Suppressor macrophage treated with lipopolysaccharide for 4 hours (primary cell): ENCODE measurements around the gene UNC45B.
"Not testable (repeated sequence)": the region's sequence is repeated elsewhere in the genome, so short reads cannot be mapped to it uniquely, and the experiment has no call there.

Experiments
- DNase-seq: peaks from one replicate; pipeline ENCODE4 v3.0.0-alpha.2; 2020

The UNC45B gene, protein sequence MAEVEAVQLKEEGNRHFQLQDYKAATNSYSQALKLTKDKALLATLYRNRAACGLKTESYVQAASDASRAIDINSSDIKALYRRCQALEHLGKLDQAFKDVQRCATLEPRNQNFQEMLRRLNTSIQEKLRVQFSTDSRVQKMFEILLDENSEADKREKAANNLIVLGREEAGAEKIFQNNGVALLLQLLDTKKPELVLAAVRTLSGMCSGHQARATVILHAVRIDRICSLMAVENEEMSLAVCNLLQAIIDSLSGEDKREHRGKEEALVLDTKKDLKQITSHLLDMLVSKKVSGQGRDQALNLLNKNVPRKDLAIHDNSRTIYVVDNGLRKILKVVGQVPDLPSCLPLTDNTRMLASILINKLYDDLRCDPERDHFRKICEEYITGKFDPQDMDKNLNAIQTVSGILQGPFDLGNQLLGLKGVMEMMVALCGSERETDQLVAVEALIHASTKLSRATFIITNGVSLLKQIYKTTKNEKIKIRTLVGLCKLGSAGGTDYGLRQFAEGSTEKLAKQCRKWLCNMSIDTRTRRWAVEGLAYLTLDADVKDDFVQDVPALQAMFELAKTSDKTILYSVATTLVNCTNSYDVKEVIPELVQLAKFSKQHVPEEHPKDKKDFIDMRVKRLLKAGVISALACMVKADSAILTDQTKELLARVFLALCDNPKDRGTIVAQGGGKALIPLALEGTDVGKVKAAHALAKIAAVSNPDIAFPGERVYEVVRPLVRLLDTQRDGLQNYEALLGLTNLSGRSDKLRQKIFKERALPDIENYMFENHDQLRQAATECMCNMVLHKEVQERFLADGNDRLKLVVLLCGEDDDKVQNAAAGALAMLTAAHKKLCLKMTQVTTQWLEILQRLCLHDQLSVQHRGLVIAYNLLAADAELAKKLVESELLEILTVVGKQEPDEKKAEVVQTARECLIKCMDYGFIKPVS

DNA sequence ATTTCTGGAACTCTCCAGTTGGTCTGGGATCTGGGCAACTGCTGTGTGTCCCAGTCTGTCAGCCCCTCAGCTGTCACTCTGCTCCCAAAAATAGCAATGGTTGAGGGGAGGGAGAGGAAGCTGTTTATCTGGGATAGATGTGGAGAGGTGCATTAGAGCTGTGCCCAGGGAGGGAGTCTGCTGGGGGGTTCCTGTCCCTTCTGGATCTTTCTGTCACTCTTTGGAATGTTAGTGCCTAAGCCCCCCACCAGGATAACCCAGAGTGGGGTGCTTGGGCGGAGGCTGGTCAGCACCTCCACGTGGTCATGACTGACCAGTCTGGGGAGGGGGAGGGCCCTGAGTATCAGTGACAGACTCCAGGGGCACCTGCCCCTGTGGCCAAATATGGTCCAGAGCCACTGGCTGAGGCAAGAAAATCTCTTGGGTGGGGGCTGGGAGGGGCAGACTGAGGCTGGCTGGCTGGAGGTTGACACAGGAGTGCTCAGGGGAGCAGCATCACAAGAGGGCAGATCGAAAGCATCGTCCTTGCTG lies at the start of gene UNC45B:
Gene UNC45B (plus strand): TSS at position 443 of the 531 bp plus-strand sequence. CDS start 447 bp downstream, outside the sequence.
- no peak for DNase-seq

DNA sequence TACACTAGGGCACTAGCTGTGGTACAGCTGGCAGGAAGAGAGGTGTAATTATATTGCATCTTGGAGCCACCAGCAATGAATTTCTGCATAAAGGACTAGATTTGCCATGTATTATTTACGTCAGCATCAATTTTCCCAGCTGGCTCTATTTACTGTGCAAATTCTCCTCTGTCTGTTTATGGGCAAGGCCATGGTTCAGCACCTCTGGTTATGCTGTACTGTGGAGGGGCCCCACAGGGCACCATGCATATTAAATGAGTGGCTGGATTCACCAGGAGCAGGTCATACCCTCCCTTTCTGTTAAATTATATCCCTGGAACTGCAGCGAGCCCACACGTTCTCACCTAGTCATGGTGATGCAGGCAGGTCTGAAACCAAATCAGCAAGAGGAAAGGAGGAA lies 47.7 kb upstream of the UNC45B start:
- no peak for DNase-seq

DNA sequence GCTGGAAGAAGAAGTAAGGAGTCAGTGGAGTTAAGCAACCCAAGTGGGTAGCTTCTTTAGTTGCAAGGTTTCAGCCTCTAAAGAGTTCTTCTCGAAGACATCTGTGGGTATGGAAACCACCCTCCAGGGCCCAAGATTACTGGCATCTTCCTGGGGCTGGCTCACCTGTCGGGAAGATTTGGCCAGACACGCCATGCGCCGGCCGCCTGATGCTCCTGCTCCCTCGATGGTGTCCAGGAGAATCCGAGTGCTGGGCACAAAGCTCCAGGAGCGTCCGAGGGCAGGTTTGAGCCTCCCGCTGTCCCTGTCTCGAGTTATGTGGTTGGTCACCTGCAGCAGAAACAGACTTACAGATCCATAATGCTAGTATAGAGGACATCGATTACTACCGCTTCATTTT lies 46.6 kb upstream of the UNC45B start:
- DNase-seq: no peak

DNA sequence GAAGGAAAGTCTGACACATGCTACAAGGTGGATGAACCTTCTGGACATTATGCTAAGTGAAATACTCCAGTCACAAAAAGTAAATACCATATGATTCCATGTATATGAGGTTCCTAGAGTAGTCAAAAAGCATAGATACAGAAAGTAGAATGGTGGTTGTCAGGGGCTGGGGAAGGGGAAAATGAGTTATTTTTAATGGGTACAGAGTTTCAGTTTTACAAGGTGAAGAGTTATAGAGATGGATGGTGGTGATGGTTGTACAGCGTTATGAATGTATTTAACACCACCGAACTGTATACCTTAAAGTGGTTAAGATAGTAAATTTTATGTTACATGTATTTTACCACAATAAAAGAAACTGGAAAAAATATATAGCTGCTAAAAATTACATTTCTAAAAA lies 45.9 kb upstream of the UNC45B start:
- no peak for DNase-seq

DNA sequence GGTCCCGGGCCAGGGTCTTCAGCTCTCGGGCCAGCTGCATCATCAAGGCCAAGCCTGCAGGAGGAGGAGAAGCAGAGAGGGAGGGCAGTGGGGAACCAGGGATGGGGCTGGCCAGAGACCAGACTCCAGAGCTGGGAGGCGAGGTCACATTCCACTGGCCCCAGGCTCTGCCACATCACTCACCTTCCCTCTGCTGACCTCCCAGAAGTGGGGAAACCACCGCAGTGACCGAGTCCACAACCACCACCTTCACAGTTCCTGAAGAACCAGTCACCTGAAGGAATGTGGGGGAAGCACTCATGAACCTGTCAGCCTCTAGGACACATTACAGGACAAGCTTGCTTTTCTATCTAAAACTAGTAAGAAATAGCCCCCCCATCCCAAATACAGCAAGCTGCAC lies 44.3 kb upstream of the UNC45B start:
- DNase-seq: no peak

DNA sequence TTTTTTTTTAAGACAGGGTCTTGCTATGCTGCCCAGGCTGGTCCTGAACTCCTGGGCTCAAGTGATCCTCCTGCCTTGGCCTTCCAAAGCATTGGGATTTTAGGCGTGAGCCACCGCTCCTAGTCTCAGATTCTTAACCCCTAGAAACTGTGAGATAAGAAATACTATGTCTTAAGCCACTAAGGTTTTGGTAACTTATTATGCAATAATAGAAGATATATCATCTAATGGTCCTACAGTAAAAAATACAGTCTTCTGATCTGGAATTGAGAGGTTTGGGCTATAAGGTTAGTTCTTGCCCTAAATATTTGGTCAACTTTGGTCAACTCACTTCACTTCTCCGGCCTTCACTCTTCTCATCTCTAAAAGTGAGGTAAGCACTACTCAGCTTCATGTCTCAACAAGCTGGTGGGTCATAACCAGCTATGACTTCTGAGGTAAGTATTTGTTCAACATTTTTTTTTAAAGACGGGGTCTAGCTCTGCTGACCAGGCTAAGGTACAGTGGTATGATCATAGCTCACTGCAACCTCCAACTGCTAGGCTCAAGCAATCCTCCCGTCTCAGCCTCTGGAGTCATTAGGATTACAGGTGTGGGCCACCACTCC lies 42.7 kb upstream of the UNC45B start:
- DNase-seq: no peak

DNA sequence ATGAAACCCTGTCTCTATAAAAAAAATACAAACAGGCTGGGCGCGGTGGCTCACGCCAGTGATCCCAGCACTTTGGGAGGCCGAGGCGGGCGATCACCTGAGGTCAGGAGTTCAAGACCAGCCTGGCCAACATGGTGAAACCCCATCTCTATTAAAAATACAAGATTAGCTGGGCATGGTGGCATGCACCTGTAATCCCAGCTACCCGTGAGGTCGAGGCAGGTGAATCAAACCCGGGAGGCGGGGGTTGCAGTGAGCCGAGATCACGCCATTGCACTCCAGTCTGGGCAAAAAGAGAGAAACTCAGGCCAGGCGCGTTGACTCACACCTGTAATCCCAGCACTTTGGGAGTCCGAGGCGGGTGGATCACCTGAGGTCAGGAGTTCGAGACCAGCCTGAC lies 36.8 kb upstream of the UNC45B start:
- not testable (repeated sequence) for DNase-seq

GRCh38 chr17:35116845-35117244 lies 30.8 kb upstream of the UNC45B start:
- DNase-seq: no peak

DNA sequence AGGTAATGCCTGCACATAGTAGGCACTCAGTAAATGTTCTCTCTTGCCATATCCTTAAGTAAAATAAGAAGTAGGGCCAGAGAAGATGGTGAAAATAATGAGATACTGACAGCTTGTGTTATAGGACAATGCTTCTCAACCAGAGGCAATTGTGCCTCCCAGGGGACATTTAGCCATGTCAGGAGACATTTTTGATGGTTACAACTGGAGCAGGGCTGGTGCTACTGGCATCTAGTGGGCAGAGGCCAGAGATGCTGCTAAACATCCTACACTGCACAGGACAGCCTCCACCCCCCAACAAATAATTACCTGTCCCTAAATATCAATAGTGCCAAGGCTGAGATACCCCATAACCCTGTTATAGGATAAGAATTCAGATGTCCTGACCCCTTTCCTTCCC lies 29.6 kb upstream of the UNC45B start:
- peak; percentile 28 for DNase-seq

DNA sequence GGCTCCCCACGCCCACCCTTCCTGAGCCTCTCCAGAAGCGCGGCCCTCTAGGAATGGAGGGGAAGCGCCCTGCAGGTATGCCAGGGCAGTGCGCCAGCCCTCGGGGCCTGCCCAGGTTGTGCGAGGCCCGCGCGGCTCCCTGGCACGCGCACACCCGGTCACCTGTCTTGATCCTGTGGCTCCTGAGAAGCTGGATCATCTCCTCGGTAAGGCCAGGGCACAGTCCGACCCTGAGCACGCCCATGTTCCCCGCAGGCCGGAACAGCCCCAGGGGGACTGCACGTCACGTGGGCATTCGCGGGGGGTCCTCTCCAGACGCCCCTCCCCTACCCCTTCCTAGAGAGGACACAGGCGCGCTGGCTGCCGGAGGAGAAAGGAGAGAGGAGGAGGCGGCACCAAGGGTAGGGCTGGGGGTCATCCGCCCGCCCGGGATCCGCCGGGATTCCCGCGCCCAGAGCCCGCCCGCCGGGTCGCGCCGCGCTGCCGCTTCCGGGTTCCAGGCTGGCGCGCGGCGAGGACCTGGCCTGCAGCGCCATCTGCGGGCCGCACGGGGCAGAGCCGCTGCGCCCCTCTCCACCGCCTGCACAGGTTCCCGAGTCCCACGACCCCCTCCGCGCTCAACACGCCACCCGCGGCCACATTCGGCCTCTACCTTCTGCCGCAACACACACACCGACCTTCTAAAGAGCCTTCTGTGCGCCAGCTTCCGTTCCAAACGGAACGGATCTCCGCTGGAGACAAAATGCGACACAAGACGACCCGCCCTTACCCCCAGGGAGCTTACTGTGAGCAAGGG lies 28.0 kb upstream of the UNC45B start, which contains the start of gene RAD51D:
Gene RAD51D (minus strand): TSS at position 491 of the 796 bp plus-strand sequence. CDS start 247 bp downstream, at position 244.
- DNase-seq: peak; percentile 86

GRCh38 chr17:35121315-35121714 lies 26.3 kb upstream of the UNC45B start, which contains the start of gene FNDC8:
Gene FNDC8, plus strand, starts transcription at chr17:35121615. Its CDS starts 79 bp downstream, at chr17:35121694.
- DNase-seq: no peak

GRCh38 chr17:35127751-35128514 lies 19.7 kb upstream of the UNC45B start:
- no peak for DNase-seq

DNA sequence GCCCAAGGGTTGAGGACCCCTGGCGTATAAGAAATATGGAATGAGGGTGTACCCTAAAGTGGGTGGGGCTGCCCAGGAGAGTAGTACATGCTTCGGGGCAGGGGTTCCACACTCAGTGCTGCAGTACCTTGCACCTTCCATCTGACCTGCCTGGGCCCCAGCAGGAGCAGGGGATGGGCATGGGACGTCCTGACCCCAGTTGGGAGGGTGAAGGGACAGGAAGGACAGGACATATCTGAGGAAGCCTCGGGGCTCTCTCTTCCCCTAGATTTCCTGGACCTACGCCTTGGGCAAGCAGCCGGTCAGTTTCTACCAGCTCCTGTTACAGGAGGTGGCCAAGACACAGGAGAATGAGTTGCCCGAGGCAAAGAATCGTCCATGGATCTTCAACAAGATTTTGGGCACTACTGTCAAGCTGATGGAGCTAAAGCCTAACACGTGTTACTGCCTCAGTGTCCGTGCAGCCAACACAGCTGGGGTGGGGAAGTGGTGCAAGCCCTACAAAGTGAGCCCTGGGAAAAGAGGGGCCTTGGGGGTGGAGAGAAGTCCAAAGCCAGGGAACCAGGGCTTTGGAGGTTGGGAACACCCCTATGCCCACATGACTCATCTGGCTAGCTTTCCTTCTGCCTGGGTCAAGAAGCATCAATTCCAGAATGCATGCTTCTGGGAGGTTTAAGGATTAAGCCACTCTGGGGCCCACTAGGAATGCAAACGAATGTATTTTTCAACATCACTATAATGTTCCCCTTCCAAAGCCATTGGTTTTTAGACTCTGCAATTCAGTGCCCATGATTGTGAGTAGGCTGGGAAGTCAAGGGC lies 18.3 kb upstream of the UNC45B start:
- no peak for DNase-seq

DNA sequence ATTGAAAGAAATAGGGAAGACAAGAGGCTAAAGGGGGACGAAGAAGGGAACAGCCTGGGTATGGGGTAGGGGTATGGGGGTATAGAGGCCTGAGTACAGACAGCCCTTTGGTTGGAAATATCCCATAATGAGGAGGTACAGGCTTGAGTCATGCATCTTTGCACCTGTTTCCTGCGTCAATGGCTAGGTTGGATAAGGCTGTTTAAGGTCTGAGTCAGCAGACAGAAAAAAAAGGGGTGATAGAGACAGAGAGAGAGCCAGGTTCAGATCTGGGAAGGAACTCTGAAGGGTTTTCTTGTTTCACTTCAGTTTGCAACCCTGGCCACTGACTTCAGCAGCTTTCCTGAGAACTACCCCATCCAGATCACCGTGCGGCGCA lies 17.7 kb upstream of the UNC45B start:
- no peak for DNase-seq

- no peak for DNase-seq
Observed at GRCh38 chr17:35130392-35130791, 17.2 kb upstream of the UNC45B start.

DNA sequence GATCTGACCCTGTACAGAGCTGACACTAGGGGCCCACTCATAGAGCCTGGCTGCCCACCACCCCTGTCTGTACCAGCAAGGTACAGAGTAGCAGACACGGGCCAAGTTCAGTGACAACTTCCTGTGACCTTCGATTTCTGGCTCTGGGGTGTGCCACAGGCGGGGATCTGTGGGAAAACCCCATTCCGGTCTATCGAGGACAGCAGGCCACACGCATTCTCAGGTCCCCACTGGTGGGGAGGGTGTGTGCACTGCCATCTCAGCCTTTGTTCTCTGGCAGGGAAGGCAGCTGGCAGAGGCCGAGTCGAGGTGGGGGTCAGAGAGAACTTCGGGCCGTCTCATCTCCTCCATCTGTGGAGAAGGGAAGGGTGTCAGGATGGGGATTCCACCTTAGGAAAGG lies 15.5 kb upstream of the UNC45B start:
- DNase-seq: no peak

DNA sequence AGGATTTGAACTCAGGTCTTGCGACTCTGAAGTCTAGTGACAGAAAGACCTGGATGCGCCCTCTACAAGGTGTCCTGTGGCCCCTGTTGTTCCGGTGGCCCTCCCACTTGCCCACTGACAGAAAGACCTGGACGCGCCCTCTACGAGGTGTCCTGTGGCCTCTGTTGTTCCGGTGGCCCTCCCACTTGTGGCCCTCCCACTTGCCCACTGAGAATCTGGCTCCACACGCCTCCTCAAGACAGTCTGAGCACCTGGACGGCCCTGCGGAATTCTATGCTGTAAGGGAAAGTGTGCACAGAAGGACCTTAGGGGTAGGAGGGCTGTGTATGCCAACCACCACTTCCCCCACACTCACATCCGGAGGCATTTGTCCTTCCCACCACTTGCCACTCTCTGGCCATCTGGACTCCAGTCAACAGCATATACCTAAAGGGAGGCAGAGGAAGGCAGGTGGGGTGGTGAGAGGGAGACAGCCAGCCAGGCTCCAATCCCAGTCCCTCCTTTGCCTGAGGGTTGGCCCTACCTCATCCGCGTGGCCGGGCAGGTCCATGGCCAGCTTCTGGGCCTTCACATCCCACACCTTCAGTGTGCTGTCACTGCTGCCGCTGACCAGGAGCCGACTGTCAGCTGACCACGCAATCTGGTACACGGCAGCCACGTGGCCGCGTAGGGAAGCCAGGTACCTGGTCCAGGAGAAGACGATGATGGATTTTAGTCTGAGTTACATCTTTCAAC lies 14.6 kb upstream of the UNC45B start:
- no peak for DNase-seq

- no peak for DNase-seq
Observed at GRCh38 chr17:35135322-35135721, 12.3 kb upstream of the UNC45B start.

GRCh38 chr17:35138218-35138617 lies 9.4 kb upstream of the UNC45B start:
- no peak for DNase-seq
